Measurements from ENCODE around the gene CLSTN3. TPM values are rescaled to one million over a fixed set of nuclear protein-coding genes. Genes with fewer than 3 reads are reported as not detected.

Gene CLSTN3
- total RNA-seq, 1 donor from 2014 or later = 57.8 TPM

GRCh38 chr12:7193674-7194073, 63.5 kb downstream of the CLSTN3 start:
- Mint-ChIP-seq H3K27ac (no peak overlapping the region), H3K4me3 (ENCODE audit: low read depth) (no peak overlapping the region), H3K9me3 (no peaks in the 10 kb centered on the region), H3K36me3 (ENCODE audit: low read depth) (peaks cover 31% of the 10 kb centered on the region), H3K4me1 (ENCODE audit: low read depth) (peaks cover 17% of the 10 kb centered on the region), H3K27me3 (ENCODE audit: low read depth) (no peaks in the 10 kb centered on the region)
- intact Hi-C loops (cut with micrococcal nuclease) = no loop called here
- DNase-seq (ENCODE audit: low spot score) = no peak

GRCh38 chr12:7197841-7198240, 67.7 kb downstream of the CLSTN3 start:
- H3K9me3 Mint-ChIP-seq = no peaks in the 10 kb centered on the region
- intact Hi-C loops (cut with micrococcal nuclease) = no loop called here
- peaks cover 45% of the 10 kb centered on the region for H3K36me3 Mint-ChIP-seq (ENCODE audit: low read depth)
- peaks cover 5% of the 10 kb centered on the region for H3K4me1 Mint-ChIP-seq (ENCODE audit: low read depth)
- no peak overlapping the region for H3K27ac Mint-ChIP-seq
- DNase-seq (ENCODE audit: low spot score) = no peak
- no peaks in the 10 kb centered on the region for H3K27me3 Mint-ChIP-seq (ENCODE audit: low read depth)
- H3K4me3 Mint-ChIP-seq (ENCODE audit: low read depth) = no peak overlapping the region

- Mint-ChIP-seq H3K9me3 (no peaks in the 10 kb centered on the region), H3K36me3 (ENCODE audit: low read depth) (peaks cover 66% of the 10 kb centered on the region), H3K4me1 (ENCODE audit: low read depth) (no peaks in the 10 kb centered on the region), H3K27ac (no peak overlapping the region), H3K4me3 (ENCODE audit: low read depth) (no peak overlapping the region), H3K27me3 (ENCODE audit: low read depth) (no peaks in the 10 kb centered on the region)
- intact Hi-C loops (cut with micrococcal nuclease) = no loop called here
- no peak for DNase-seq (ENCODE audit: low spot score)
Measured at GRCh38 chr12:7203109-7203508, 72.9 kb downstream of the CLSTN3 start.

- H3K27me3 Mint-ChIP-seq (ENCODE audit: low read depth) = no peaks in the 10 kb centered on the region
- peaks cover 86% of the 10 kb centered on the region for H3K36me3 Mint-ChIP-seq (ENCODE audit: low read depth)
- H3K27ac Mint-ChIP-seq = no peak overlapping the region
- no peak for DNase-seq (ENCODE audit: low spot score)
- intact Hi-C loops (cut with micrococcal nuclease) = no loop called here
- H3K4me3 Mint-ChIP-seq (ENCODE audit: low read depth) = no peak overlapping the region
- H3K4me1 Mint-ChIP-seq (ENCODE audit: low read depth) = no peaks in the 10 kb centered on the region
- no peaks in the 10 kb centered on the region for H3K9me3 Mint-ChIP-seq
Measured at GRCh38 chr12:7205091-7205490, 74.9 kb downstream of the CLSTN3 start.

GRCh38 chr12:7206691-7207090, 76.5 kb downstream of the CLSTN3 start:
- intact Hi-C loops (cut with micrococcal nuclease) = no loop called here
- Mint-ChIP-seq H3K9me3 (no peaks in the 10 kb centered on the region), H3K27ac (no peak overlapping the region), H3K27me3 (ENCODE audit: low read depth) (no peaks in the 10 kb centered on the region), H3K4me3 (ENCODE audit: low read depth) (no peak overlapping the region), H3K4me1 (ENCODE audit: low read depth) (no peaks in the 10 kb centered on the region), H3K36me3 (ENCODE audit: low read depth) (peaks cover 89% of the 10 kb centered on the region)
- DNase-seq (ENCODE audit: low spot score) = no peak

- no peak for DNase-seq (ENCODE audit: low spot score)
- H3K9me3 Mint-ChIP-seq = peaks cover 5% of the 10 kb centered on the region
- H3K4me3 Mint-ChIP-seq (ENCODE audit: low read depth) = no peak overlapping the region
- H3K36me3 Mint-ChIP-seq (ENCODE audit: low read depth) = peaks cover 84% of the 10 kb centered on the region
- intact Hi-C loops (cut with micrococcal nuclease) = no loop called here
- no peaks in the 10 kb centered on the region for H3K4me1 Mint-ChIP-seq (ENCODE audit: low read depth)
- H3K27ac Mint-ChIP-seq = no peak overlapping the region
- H3K27me3 Mint-ChIP-seq (ENCODE audit: low read depth) = no peaks in the 10 kb centered on the region
Measured at GRCh38 chr12:7207866-7208625, 77.9 kb downstream of the CLSTN3 start.

Other genes starting within 250 kb of the CLSTN3 start
- 4.7 and 6.6 TPM in 2 replicates for gene LRRC23, start 225.5 kb upstream of the CLSTN3 start, total RNA-seq
- gene ENO2, start 215.8 kb upstream of the CLSTN3 start, total RNA-seq = 230 and 235 TPM in 2 replicates
- 66.8 and 70.5 TPM in 2 replicates for gene ATN1, start 202.4 kb upstream of the CLSTN3 start, total RNA-seq
- gene RNU7-1, start 186.6 kb upstream of the CLSTN3 start, total RNA-seq = not detected in 2 replicates
- gene C12orf57, start 186.3 kb upstream of the CLSTN3 start, total RNA-seq = 158 and 173 TPM in 2 replicates
- 250 and 252 TPM in 2 replicates for gene PTPN6, start 179.0 kb upstream of the CLSTN3 start, total RNA-seq
- gene PHB2, start 159.7 kb upstream of the CLSTN3 start, total RNA-seq = 381 and 391 TPM in 2 replicates
- gene EMG1, start 159.5 kb upstream of the CLSTN3 start, total RNA-seq = 104 and 112 TPM in 2 replicates
- gene LPCAT3, start 111.9 kb upstream of the CLSTN3 start, total RNA-seq = 30.9 and 34.0 TPM in 2 replicates
- gene C1S, start 69.7 kb upstream of the CLSTN3 start, total RNA-seq = 2.5 and 2.6 TPM in 2 replicates
- 1.5 and 2.5 TPM in 2 replicates for gene C1R, start 37.9 kb upstream of the CLSTN3 start, total RNA-seq
- gene C1RL, start 21.2 kb upstream of the CLSTN3 start, total RNA-seq = 20.2 and 28.7 TPM in 2 replicates
- 1.2 TPM in 1 of 2 replicates, not detected in the other for gene RBP5, start 1.5 kb upstream of the CLSTN3 start, total RNA-seq
- 26.4 and 28.3 TPM in 2 replicates for gene PEX5, start 59.3 kb downstream of the CLSTN3 start, total RNA-seq
- gene ACSM4, start 173.7 kb downstream of the CLSTN3 start, total RNA-seq = not detected in 2 replicates